GM12891 (cell line): Measurements from ENCODE around the gene TMEM234.
A peak's percentile ranks its signal among the peaks of the same experiment; 100 is the strongest.

Source experiments
- DNase-seq: peaks from one replicate; pipeline ENCODE4 v3.0.0; 2011; ENCODE audit warnings: low spot score; ENCODE audit not compliant: insufficient read length
- FAIRE-seq: peaks from 2 replicates; lab custom pipeline; 2011; peaks lifted over from hg19 to GRCh38; lab: Jason Lieb, UNC
- PAX5 ChIP-seq: IDR thresholded peaks from 2 replicates; pipeline ENCODE4 v1.6.1; 2011; ENCODE audit warnings: low read length, moderate library complexity, mild to moderate bottlenecking; ENCODE audit not compliant: insufficient read depth, severe bottlenecking
- POLR2A ChIP-seq: IDR thresholded peaks from 2 replicates; pipeline ENCODE4 v1.6.1; 2011; ENCODE audit warnings: low read depth, low read length, control low read depth
- POLR2AphosphoS5 ChIP-seq: IDR thresholded peaks from 2 replicates; pipeline ENCODE4 v1.6.1; 2011; ENCODE audit warnings: low read depth, low read length, control low read depth
- POU2F2 ChIP-seq: IDR thresholded peaks from 2 replicates; pipeline ENCODE4 v1.6.1; 2011; ENCODE audit warnings: low read depth, mild to moderate bottlenecking, control low read depth, low read length, moderate library complexity
- SPI1 ChIP-seq: IDR thresholded peaks from 2 replicates; pipeline ENCODE4 v1.6.1; 2011; ENCODE audit warnings: low read depth, low read length, control low read depth
- TAF1 ChIP-seq: IDR thresholded peaks from 2 replicates; pipeline ENCODE4 v1.6.1; 2011; ENCODE audit warnings: low read depth, low read length, control low read depth

TMEM234 gene

DNA sequence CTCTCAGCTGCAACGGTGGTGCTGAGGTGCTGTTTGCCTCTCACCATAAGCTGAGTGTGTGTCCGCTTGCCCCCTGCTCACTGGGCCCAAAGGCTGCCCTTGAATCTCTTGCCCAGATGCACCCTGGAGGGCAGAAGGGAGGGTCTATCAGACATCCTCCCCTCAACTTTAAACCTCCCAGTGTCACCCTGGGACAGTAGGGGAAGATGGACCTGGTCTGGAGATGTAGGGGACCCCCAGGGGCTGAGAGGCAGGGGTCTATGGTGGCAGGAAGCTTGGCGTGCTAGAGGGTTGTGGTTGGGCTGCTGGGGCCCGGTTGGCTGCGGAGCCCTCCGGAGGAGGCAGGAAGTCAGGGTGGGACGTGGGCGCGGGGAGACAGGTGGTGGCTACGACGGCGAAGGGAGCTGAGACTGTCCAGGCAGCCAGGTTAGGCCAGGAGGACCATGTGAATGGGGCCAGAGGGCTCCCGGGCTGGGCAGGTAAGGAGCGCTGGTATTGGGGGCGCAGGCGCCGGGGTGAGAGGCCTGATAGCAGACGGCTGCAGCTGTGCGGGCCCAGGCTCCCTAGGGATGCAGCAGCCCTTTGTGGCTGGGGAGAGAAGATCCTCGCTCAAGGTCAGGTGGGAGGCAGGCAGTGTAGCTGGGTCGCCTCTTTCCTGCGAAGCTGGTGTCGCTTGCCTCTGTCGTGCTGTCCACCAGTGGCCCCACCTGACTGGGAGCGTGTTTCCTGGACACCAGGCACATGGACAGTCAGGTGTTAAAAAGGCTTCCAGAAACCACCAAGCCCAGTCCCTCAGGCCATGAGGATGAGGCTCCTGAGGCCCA lies 29.0 kb upstream of the TMEM234 start, which contains the start of gene LCK:
LCK (plus strand) TSS at position 373 of the 824 bp plus-strand sequence. CDS start 23,065 bp downstream, outside the sequence.
- DNase-seq (no peak), FAIRE-seq (no peak)
- TF ChIP-seq POU2F2 (peak; percentile 85), TAF1 (peak; percentile 57; the same call in 1 of the 2 replicates), PAX5 (no peak), POLR2A (peak; percentile 96), SPI1 (peak; percentile 40; the same call in 1 of the 2 replicates), POLR2AphosphoS5 (peak; percentile 95)

DNA sequence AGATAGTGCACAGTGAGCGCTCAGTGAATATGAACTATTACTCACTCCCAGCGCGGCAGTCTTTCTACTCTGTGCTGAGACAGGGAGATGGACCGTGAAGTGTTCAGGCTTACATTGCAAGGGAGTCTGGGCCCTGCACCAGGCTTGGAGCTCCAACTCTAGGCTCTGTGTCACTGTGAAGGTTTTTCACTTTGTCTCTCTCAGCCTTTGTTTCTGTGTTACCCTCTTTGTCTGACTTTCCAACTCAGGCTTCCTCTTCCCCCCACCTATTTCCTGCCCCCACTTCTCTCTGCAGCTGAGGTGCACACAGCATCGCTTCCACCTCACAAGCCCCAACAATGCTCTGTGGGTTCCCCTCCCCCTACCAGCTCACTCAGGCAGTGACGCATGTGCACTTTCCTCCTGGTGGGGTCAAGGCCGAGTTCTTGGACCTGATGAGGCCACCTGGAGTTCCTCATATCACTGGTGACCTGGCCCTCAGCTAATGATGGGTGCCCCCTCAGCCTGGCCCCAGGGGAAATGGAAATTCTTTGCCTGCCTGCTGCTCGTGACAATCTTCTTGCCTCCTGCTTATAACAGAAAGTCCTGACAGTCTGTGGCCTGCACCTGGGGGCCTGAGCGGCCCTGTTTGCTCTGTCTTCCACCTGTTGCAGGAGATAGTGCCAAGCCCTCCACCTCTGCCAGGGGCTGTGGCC lies 27.8 kb upstream of the TMEM234 start:
- TF ChIP-seq POLR2A (peak; percentile 46; the same call in 1 of the 2 replicates), POLR2AphosphoS5 (0 out of 2 replicates have a peak, but pooled peaks have one; percentile 20), SPI1 (peak; percentile 75), TAF1 (no peak), POU2F2 (peak; percentile 85; the same call in 1 of the 2 replicates)
- peak; percentile 97 for FAIRE-seq
- peak; percentile 72 for DNase-seq

DNA sequence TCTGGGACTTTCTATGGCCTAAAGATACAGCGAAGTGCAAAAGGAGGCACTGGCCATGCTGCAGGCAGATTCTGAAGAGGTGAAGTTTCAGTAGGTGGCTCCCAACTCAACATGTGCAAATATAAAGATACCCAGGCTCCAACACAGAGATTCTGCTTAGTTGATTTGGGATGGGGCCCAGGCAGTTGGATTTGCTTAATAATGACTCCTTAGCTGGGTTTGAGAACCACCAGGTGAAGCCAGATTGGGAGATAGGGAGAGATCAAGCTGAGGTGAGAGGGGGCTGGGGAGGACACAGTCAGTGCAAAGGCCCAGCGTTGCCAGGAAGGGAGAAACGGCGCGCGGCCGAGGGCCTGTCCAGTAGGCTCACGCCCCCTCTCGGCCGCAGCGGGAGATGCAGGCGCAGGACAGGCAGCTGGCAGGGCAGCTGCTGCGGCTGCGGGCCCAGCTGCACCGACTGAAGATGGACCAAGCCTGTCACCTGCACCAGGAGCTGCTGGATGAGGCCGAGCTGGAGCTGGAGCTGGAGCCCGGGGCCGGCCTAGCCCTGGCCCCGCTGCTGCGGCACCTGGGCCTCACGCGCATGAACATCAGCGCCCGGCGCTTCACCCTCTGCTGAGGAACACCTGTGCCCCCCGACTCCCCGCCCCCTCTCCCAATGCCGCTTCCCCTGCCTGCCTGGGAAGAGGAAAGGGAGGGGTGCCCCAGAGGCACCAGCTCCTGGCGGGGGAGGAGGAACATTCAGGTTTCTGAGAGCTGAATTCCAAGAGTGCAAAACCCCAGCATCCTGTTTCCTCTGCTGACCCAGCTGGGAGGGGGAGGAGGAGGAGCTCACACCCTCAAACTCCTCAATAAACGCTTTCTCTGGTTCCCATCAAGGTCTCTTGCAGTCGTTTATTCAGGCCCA lies 26.1 kb upstream of the TMEM234 start:
- FAIRE-seq (peak; percentile 97), DNase-seq (peak; percentile 68)
- no peak for TF ChIP-seq POLR2A
- no peak for TF ChIP-seq PAX5
- no peak for TF ChIP-seq POU2F2
- no peak for TF ChIP-seq TAF1
- TF ChIP-seq POLR2AphosphoS5: no peak
- TF ChIP-seq SPI1: no peak

DNA sequence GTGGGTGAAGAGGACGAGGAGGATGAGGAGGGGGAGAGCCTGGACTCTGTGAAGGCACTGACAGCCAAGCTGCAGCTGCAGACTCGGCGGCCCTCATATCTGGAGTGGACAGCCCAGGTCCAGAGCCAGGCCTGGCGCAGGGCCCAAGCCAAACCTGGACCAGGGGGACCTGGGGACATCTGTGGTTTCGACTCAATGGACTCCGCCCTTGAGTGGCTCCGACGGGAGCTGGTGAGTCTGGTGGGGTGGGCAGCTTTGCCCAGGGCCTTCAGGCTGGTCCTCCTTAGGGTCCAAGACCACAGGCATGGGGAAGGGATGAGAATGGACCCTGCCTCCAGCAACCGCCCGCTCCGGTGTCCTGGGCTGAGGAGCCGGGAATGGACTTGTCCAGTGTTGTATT lies 25.3 kb upstream of the TMEM234 start:
- DNase-seq (no peak), FAIRE-seq (no peak)
- TF ChIP-seq TAF1 (no peak), POLR2A (no peak), POU2F2 (no peak), POLR2AphosphoS5 (no peak), PAX5 (no peak), SPI1 (no peak)

DNA sequence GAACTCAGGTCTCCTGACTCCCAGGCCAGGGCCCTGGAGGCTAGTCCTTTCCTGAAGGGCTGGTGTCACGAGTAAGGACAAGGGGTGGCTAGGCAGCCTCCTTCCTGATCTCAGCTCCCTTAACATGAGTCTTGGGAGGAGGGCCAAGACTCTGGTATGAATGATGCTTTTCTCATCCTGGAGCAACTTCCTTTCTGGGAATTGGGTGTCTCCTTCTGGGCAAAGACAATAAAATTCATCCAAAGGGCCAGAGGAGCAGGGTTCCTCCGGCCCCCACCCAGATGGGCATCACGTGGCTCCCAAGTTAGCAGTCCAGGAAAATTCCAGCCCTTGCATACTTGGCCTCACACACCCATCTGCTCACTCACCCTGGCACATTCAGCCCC lies 24.7 kb upstream of the TMEM234 start, which contains the start of gene FAM167B:
FAM167B (plus strand) TSS at position 335 of the 386 bp plus-strand sequence. CDS start 200 bp downstream, outside the sequence.
- DNase-seq (no peak), FAIRE-seq (no peak)

DNA sequence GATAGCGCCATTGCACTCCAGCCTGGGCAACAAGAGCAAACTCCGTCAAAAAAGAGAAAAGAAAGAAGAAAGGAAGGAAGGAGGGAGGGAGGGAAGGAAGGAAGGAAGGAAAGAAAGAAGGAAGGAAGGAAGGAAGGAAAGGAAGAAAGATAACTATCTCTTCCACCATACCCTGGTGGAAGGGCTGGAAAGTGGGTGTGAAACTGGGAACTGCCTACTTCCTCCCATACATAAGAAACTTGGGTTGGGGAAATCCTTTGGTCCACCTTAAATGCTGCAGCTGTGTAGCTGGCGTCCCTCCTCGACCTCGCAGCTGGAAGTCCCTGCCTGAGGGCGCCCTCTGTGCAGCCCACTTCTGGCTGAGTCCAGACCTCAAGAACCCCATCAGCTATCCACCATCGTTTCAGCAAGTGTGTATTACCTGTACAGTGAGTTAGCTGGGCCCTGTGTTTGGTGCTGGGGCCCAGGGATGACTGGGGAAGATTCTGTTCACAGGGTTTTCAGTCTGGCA lies 20.2 kb upstream of the TMEM234 start:
- FAIRE-seq: no peak
- TF ChIP-seq POU2F2: no peak
- no peak for TF ChIP-seq POLR2A
- TF ChIP-seq POLR2AphosphoS5: no peak
- peak; percentile 57 for TF ChIP-seq SPI1
- TF ChIP-seq TAF1: no peak
- TF ChIP-seq PAX5: no peak
- DNase-seq: no peak

More for the DNA sequence above, 24.7 kb upstream of the TMEM234 start, which contains the start of gene FAM167B:
- TF ChIP-seq POU2F2: no peak
- no peak for TF ChIP-seq SPI1
- no peak for TF ChIP-seq POLR2A
- TF ChIP-seq TAF1: no peak
- TF ChIP-seq POLR2AphosphoS5: no peak
- no peak for TF ChIP-seq PAX5

DNA sequence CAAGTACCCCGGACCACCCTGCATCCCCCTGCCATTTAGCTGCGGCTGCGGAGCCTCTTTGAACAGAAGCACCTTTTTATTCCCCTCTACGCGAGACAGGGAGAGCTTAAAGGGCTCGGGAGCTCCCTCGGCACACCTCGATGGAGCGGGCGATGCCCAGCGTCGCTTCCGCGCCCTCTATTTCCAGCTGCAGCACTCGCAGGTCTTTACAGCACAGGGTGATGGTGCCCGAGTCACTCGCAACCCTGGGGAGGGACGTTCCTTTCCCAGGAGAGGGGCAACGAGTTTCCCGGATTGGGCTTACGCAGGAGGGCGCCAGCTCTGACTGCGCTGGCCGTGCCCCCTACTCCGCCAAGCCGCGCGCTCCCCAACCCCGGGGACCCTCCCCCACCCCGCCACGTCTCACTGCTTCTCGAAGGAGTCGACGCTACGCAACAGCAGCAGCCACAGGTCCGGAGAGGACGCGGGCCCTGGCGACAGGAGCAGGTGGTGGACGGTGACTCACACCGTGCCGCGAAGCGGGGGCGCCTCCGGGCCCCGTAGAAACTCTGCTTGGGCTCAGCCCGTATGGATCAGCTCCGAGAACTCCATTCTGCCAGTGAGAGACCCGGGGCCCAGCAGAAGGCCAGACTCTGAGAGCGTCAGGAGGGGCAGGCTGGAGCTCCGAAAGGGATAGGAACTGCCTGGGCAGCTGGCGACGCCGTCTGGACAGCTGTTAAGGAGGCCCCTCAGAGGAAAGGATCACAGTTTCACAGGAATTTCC lies 19.0 kb upstream of the TMEM234 start:
- TF ChIP-seq POU2F2: no peak
- TF ChIP-seq PAX5: peak; percentile 40
- TF ChIP-seq TAF1: no peak
- no peak for TF ChIP-seq POLR2A
- TF ChIP-seq POLR2AphosphoS5: no peak
- no peak for TF ChIP-seq SPI1
- FAIRE-seq (peak; percentile 58), DNase-seq (peak; percentile 57)
